ENCODE results near the gene GSAP. TPM values are rescaled to one million over a fixed set of nuclear protein-coding genes. Genes with fewer than 3 reads are reported as not detected.

GSAP gene
- total RNA-seq, 1 experiment from 2014 or later, result 25.7 TPM

DNA sequence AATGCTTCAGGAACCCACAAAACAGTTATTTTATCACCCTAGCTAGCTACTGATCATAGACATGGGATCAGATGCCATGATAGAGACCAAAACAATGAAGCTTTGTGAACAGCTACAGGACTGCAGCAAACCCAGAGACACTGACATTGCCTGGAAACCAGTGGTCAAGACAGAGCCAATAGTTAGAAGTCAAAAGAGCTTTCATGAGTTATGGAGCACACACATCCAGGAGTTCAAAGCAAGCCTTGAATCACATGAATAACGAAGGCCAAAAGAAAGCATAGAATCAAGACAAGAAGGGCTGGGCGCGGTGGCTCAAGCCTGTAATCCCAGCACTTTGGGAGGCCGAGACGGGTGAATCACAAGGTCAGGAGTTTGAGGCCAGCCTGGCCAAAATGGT, 34.5 kb upstream of the GSAP start:
- H3K27me3 Mint-ChIP-seq (ENCODE audit: insufficient read depth, unreplicated experiment), result no peaks in the 10 kb centered on the region
- no peaks in the 10 kb centered on the region for H3K9me3 ChIP-seq
- H3K9me3 Mint-ChIP-seq (ENCODE audit: unreplicated experiment), result peaks cover 10% of the 10 kb centered on the region
- H3K36me3 Mint-ChIP-seq (ENCODE audit: insufficient read depth, unreplicated experiment), result no peaks in the 10 kb centered on the region
- H3K4me1 ChIP-seq, result no peaks in the 10 kb centered on the region
- no peak overlapping the region for H3K27ac Mint-ChIP-seq (ENCODE audit: unreplicated experiment)
- CTCF ChIA-PET, result no interaction called here
- DNase-seq, result no peak
- no peaks in the 10 kb centered on the region for H3K4me1 Mint-ChIP-seq (ENCODE audit: low read depth, unreplicated experiment)
- POLR2A ChIA-PET, result no interaction called here
- H3K4me3 Mint-ChIP-seq (ENCODE audit: unreplicated experiment), result no peak overlapping the region
- no TSS peak for BruUV-seq (replicated peaks)
- no peaks in the 10 kb centered on the region for H3K36me3 ChIP-seq (ENCODE audit: control insufficient read depth, insufficient read depth, low read length)
- intact Hi-C loops (cut with micrococcal nuclease; ENCODE audit: unreplicated experiment), result no loop called here
- TF ChIP-seq, protein P1, sequence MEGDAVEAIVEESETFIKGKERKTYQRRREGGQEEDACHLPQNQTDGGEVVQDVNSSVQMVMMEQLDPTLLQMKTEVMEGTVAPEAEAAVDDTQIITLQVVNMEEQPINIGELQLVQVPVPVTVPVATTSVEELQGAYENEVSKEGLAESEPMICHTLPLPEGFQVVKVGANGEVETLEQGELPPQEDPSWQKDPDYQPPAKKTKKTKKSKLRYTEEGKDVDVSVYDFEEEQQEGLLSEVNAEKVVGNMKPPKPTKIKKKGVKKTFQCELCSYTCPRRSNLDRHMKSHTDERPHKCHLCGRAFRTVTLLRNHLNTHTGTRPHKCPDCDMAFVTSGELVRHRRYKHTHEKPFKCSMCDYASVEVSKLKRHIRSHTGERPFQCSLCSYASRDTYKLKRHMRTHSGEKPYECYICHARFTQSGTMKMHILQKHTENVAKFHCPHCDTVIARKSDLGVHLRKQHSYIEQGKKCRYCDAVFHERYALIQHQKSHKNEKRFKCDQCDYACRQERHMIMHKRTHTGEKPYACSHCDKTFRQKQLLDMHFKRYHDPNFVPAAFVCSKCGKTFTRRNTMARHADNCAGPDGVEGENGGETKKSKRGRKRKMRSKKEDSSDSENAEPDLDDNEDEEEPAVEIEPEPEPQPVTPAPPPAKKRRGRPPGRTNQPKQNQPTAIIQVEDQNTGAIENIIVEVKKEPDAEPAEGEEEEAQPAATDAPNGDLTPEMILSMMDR (IDR thresholded peaks at IDR 0.05; ENCODE audit: insufficient read depth in 1 of 2, low read depth in 1 of 2, low read length in 1 of 2, severe bottlenecking in 1 of 2, unreplicated experiment in 1 of 2), result no peak
- no peaks in the 10 kb centered on the region for H3K27me3 ChIP-seq (replicated peaks; ENCODE audit: control insufficient read depth, insufficient read depth, low read length)
- H3K4me3 ChIP-seq (ENCODE audit: low read depth, low read length), result no peak overlapping the region

DNA sequence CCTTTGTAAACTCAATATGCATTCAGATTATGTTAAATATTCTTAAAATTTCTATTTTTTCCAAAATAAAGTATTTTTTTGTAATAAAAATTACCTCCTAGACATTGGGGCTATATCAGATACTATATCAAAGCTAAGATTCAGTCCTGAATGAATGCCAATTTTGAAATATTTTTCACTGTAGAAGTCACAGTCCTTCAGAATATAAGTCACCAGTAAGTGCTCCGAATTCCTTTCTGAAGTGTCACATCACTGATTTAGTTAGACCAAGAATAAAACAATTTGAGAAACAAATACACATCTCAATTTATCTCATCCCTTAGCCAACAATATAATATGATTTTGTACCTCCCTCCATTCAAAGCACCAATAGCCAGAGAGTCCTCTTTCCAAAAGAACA, 33.9 kb upstream of the GSAP start:
- TF ChIP-seq, protein P1 (IDR thresholded peaks at IDR 0.05; ENCODE audit: insufficient read depth in 1 of 2, low read depth in 1 of 2, low read length in 1 of 2, severe bottlenecking in 1 of 2, unreplicated experiment in 1 of 2), result no peak
- intact Hi-C loops (cut with micrococcal nuclease; ENCODE audit: unreplicated experiment), result no loop called here
- BruUV-seq (replicated peaks), result no TSS peak
- Histone ChIP-seq H3K4me3 (ENCODE audit: low read depth, low read length) (no peak overlapping the region), H3K27me3 (replicated peaks; ENCODE audit: control insufficient read depth, insufficient read depth, low read length) (no peaks in the 10 kb centered on the region), H3K9me3 (no peaks in the 10 kb centered on the region), H3K4me1 (no peaks in the 10 kb centered on the region), H3K36me3 (ENCODE audit: control insufficient read depth, insufficient read depth, low read length) (no peaks in the 10 kb centered on the region)
- ChIA-PET POLR2A (no interaction called here), CTCF (no interaction called here)
- no peaks in the 10 kb centered on the region for H3K4me1 Mint-ChIP-seq (ENCODE audit: low read depth, unreplicated experiment)
- H3K27ac Mint-ChIP-seq (ENCODE audit: unreplicated experiment), result no peak overlapping the region
- H3K27me3 Mint-ChIP-seq (ENCODE audit: insufficient read depth, unreplicated experiment), result no peaks in the 10 kb centered on the region
- H3K9me3 Mint-ChIP-seq (ENCODE audit: unreplicated experiment), result peaks cover 10% of the 10 kb centered on the region
- no peak for DNase-seq
- no peak overlapping the region for H3K4me3 Mint-ChIP-seq (ENCODE audit: unreplicated experiment)
- H3K36me3 Mint-ChIP-seq (ENCODE audit: insufficient read depth, unreplicated experiment), result no peaks in the 10 kb centered on the region

DNA sequence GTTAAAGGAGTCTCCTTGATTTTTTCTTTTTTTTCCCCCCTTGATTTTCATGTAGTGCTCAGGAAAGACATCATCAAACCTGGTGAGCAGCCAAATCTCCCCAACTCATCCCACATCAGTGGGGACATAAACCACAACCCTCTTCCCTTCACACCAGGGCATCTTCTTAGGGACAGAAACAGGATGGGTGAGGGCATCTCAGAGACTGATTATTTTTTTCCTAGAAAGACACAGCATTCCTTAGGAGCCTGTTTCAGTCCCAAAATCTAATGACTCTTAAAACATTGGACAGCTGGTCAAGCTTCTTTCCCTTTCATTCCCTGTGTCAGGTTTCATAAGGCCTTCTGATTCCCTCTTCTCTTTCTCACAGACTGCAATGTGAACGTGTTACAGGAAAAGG, 31.5 kb upstream of the GSAP start:
- intact Hi-C loops (cut with micrococcal nuclease; ENCODE audit: unreplicated experiment), result no loop called here
- H3K27me3 Mint-ChIP-seq (ENCODE audit: insufficient read depth, unreplicated experiment), result no peaks in the 10 kb centered on the region
- no peaks in the 10 kb centered on the region for H3K4me1 Mint-ChIP-seq (ENCODE audit: low read depth, unreplicated experiment)
- no peaks in the 10 kb centered on the region for H3K36me3 ChIP-seq (ENCODE audit: control insufficient read depth, insufficient read depth, low read length)
- no peak for DNase-seq
- ChIA-PET POLR2A (no interaction called here), CTCF (no interaction called here)
- H3K4me3 Mint-ChIP-seq (ENCODE audit: unreplicated experiment), result no peak overlapping the region
- H3K4me1 ChIP-seq, result no peaks in the 10 kb centered on the region
- H3K9me3 ChIP-seq, result no peaks in the 10 kb centered on the region
- no peaks in the 10 kb centered on the region for H3K36me3 Mint-ChIP-seq (ENCODE audit: insufficient read depth, unreplicated experiment)
- no peaks in the 10 kb centered on the region for H3K27me3 ChIP-seq (replicated peaks; ENCODE audit: control insufficient read depth, insufficient read depth, low read length)
- TF ChIP-seq, protein P1 (IDR thresholded peaks at IDR 0.05; ENCODE audit: insufficient read depth in 1 of 2, low read depth in 1 of 2, low read length in 1 of 2, severe bottlenecking in 1 of 2, unreplicated experiment in 1 of 2), result no peak
- H3K4me3 ChIP-seq (ENCODE audit: low read depth, low read length), result no peak overlapping the region
- H3K27ac Mint-ChIP-seq (ENCODE audit: unreplicated experiment), result no peak overlapping the region
- peaks cover 10% of the 10 kb centered on the region for H3K9me3 Mint-ChIP-seq (ENCODE audit: unreplicated experiment)
- BruUV-seq (replicated peaks), result no TSS peak

Data from Caco-2 (cell line).